ENCODE results near the gene P4HA2. TPM values are rescaled to one million over a fixed set of nuclear protein-coding genes. Genes with fewer than 3 reads are reported as not detected.

The P4HA2 gene
- total and polyA plus RNA-seq, 2 of the 13 experiments (the other 11 are each of a cell fraction or from before 2014, with no cell fraction given) = 37.7 to 126 TPM

DNA sequence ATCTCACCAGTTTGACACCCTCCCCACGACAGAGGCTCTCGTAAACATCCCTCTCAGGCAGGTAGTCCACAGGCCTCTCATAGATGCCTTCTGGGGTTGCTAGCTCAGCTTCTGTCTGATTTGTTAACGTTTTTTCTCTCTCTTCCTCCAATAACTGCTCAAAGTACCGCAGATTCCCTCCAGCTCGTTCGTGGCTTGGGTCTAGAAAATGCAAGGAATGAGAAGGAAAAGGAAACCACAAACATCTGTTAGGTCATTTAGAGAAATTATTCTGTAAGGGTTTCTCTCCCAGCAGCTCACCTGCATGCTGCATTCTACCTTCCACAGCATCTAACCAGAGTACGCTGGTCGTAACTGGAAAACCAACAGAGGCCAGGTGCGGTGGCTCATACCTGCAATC is 18.5 kb downstream of the P4HA2 start:
- intact Hi-C loops (cut with micrococcal nuclease; ENCODE audit: unreplicated experiment) = no loop called here
- ATAC-seq (no peak), DNase-seq (ENCODE audit: low spot score) (no peak), FAIRE-seq (no peak)
- H3K4me2 ChIP-seq (ENCODE audit: low read depth, low read length) = no peak overlapping the region
- TF ChIP-seq, protein P1, sequence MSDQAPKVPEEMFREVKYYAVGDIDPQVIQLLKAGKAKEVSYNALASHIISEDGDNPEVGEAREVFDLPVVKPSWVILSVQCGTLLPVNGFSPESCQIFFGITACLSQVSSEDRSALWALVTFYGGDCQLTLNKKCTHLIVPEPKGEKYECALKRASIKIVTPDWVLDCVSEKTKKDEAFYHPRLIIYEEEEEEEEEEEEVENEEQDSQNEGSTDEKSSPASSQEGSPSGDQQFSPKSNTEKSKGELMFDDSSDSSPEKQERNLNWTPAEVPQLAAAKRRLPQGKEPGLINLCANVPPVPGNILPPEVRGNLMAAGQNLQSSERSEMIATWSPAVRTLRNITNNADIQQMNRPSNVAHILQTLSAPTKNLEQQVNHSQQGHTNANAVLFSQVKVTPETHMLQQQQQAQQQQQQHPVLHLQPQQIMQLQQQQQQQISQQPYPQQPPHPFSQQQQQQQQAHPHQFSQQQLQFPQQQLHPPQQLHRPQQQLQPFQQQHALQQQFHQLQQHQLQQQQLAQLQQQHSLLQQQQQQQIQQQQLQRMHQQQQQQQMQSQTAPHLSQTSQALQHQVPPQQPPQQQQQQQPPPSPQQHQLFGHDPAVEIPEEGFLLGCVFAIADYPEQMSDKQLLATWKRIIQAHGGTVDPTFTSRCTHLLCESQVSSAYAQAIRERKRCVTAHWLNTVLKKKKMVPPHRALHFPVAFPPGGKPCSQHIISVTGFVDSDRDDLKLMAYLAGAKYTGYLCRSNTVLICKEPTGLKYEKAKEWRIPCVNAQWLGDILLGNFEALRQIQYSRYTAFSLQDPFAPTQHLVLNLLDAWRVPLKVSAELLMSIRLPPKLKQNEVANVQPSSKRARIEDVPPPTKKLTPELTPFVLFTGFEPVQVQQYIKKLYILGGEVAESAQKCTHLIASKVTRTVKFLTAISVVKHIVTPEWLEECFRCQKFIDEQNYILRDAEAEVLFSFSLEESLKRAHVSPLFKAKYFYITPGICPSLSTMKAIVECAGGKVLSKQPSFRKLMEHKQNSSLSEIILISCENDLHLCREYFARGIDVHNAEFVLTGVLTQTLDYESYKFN (CRISPR knock-in tag; conservative IDR thresholded peaks at IDR 0.05) = no peak
- TF ChIP-seq CBFB (CRISPR knock-in tag; IDR thresholded peaks at IDR 0.05) (no peak), ZNF329 (CRISPR knock-in tag; IDR thresholded peaks at IDR 0.05; ENCODE audit: low read depth) (no peak), EED (CRISPR knock-in tag; IDR thresholded peaks at IDR 0.05) (no peak), ARHGAP35 (CRISPR knock-in tag; IDR thresholded peaks at IDR 0.05; ENCODE audit: borderline replicate concordance) (no peak), ZZZ3 (CRISPR knock-in tag; IDR thresholded peaks at IDR 0.05; ENCODE audit: borderline replicate concordance) (no peak), ZMAT3 (CRISPR knock-in tag; conservative IDR thresholded peaks at IDR 0.05) (no peak), ZEB1 (IDR thresholded peaks at IDR 0.05; ENCODE audit: insufficient replicate concordance, low read depth) (no peak), ELF4 (CRISPR knock-in tag; IDR thresholded peaks at IDR 0.05; ENCODE audit: borderline replicate concordance) (no peak)
- TF ChIP-seq, protein P2, sequence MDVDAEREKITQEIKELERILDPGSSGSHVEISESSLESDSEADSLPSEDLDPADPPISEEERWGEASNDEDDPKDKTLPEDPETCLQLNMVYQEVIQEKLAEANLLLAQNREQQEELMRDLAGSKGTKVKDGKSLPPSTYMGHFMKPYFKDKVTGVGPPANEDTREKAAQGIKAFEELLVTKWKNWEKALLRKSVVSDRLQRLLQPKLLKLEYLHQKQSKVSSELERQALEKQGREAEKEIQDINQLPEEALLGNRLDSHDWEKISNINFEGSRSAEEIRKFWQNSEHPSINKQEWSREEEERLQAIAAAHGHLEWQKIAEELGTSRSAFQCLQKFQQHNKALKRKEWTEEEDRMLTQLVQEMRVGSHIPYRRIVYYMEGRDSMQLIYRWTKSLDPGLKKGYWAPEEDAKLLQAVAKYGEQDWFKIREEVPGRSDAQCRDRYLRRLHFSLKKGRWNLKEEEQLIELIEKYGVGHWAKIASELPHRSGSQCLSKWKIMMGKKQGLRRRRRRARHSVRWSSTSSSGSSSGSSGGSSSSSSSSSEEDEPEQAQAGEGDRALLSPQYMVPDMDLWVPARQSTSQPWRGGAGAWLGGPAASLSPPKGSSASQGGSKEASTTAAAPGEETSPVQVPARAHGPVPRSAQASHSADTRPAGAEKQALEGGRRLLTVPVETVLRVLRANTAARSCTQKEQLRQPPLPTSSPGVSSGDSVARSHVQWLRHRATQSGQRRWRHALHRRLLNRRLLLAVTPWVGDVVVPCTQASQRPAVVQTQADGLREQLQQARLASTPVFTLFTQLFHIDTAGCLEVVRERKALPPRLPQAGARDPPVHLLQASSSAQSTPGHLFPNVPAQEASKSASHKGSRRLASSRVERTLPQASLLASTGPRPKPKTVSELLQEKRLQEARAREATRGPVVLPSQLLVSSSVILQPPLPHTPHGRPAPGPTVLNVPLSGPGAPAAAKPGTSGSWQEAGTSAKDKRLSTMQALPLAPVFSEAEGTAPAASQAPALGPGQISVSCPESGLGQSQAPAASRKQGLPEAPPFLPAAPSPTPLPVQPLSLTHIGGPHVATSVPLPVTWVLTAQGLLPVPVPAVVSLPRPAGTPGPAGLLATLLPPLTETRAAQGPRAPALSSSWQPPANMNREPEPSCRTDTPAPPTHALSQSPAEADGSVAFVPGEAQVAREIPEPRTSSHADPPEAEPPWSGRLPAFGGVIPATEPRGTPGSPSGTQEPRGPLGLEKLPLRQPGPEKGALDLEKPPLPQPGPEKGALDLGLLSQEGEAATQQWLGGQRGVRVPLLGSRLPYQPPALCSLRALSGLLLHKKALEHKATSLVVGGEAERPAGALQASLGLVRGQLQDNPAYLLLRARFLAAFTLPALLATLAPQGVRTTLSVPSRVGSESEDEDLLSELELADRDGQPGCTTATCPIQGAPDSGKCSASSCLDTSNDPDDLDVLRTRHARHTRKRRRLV (CRISPR knock-in tag; IDR thresholded peaks at IDR 0.05) = no peak
- TF ChIP-seq, protein P3, sequence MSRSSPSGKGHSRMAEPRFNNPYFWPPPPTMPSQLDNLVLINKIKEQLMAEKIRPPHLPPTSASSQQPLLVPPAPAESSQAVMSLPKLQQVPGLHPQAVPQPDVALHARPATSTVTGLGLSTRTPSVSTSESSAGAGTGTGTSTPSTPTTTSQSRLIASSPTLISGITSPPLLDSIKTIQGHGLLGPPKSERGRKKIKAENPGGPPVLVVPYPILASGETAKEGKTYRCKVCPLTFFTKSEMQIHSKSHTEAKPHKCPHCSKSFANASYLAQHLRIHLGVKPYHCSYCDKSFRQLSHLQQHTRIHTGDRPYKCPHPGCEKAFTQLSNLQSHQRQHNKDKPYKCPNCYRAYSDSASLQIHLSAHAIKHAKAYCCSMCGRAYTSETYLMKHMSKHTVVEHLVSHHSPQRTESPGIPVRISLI (CRISPR knock-in tag; IDR thresholded peaks at IDR 0.05; ENCODE audit: borderline replicate concordance) = no peak
- H3K9ac ChIP-seq (ENCODE audit: insufficient read depth, low read depth, low read length) = no peak overlapping the region
- POLR2A ChIA-PET = no interaction called here
- in situ Hi-C loops (cut with HindIII; ENCODE audit: extremely low pct_ligation_motif_present, low pct_unique_long_range_greater_than_20kb) = no loop called here
- H2AFZ ChIP-seq (ENCODE audit: low read length) = no peak overlapping the region
- H3K4me1 ChIP-seq (ENCODE audit: insufficient read depth, low read length) = no peaks in the 10 kb centered on the region
- CTCF ChIA-PET (ENCODE audit: low intra/inter-chr PET ratio, low total read pairs) = no interaction called here
- WGBS (ENCODE audit: low lambda C conversion rate) = 90% methylated on average over 9 of the region's 9 CpGs
- H3K9me3 ChIP-seq (ENCODE audit: low read length) = no peaks in the 10 kb centered on the region
- no peaks in the 10 kb centered on the region for H3K27me3 ChIP-seq (ENCODE audit: control insufficient read depth in 1 of 2, insufficient read depth in 2 of 2, low read length in 2 of 2)
- no peak overlapping the region for H3K27ac ChIP-seq (ENCODE audit: extremely low read length, insufficient read depth, low read length)
- BruUV-seq (replicated peaks) = no TSS peak
- peaks cover 16 to 68% of the 10 kb centered on the region in 2 experiments for H3K36me3 ChIP-seq (replicated peaks in 1 of 2; ENCODE audit: control insufficient read depth in 1 of 2, insufficient read depth in 2 of 2, low read length in 2 of 2)
- H3K4me3 ChIP-seq (replicated peaks in 1 of 3; ENCODE audit: insufficient read depth in 1 of 3, low read depth in 2 of 3, low read length in 3 of 3) = no peak overlapping the region
- H3K79me2 ChIP-seq (ENCODE audit: insufficient read depth, low read length) = no peaks in the 10 kb centered on the region
- no peaks in the 10 kb centered on the region for H4K20me1 ChIP-seq (ENCODE audit: insufficient read depth, low read length)
